ENCODE data around the gene NGFR. TPM values are rescaled to one million over a fixed set of nuclear protein-coding genes. Genes with fewer than 3 reads are reported as not detected.

Gene NGFR
- polyA plus RNA-seq, 3 donors: 2.0 to 55.6 (median 36.7) TPM

GRCh38 chr17:49523706-49524472 is 28.8 kb downstream of the NGFR start:
- 72 to 81% (median 77%) methylated on average over 11 of the region's 11 CpGs for WGBS, 3 donors
- H3K27ac ChIP-seq (ENCODE audit: low read depth, low read length): no peak overlapping the region

DNA sequence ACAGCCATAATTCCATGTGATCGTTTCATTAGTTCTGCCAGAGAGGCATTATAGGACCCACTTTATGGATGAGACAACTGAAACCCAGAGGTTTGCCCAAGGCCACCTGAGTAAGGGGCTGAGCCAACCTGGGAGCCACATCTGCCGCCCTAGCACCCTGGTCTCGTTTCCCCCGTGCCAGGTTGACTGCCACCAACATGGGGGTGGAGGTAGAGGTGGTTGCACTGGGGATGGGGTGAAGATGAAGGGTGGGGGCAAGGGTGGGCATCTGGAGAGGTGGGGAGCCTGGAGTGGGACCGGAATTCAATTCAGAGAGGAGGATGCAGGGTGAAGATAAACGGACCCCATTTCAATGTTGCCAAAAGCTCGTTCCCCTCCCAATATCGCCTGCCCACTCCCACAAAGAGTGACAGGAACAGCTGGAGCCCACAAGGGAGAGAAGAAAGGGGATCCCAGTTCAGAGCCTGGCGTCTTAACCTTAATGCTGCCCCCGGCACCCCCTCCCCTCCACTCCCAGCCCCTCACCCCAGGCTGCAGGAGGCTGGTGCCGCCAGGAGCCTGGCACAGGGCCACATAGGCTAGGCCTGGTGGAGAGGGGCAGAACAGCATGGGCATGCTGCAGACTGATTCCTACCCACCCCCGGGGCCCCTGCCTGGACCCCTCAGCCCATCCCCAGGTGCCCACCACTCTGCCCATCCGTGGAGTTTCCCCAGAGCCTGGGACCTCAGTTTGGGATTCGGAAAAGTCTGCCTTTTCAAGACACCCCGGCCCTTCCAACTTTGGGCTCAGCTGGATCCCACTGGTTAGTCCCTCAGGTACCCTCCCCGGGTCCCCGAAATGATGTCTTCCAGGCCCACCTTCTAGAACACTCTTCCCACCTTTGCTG is 29.6 kb downstream of the NGFR start:
- 82 to 90% (median 87%) methylated on average over 17 of the region's 17 CpGs for WGBS, 3 donors
- H3K27ac ChIP-seq (ENCODE audit: low read depth, low read length): no peak overlapping the region

GRCh38 chr17:49525831-49526741 is 31.0 kb downstream of the NGFR start:
- WGBS, 3 donors: 73 to 77% (median 74%) methylated on average over 24 of the region's 24 CpGs

DNA sequence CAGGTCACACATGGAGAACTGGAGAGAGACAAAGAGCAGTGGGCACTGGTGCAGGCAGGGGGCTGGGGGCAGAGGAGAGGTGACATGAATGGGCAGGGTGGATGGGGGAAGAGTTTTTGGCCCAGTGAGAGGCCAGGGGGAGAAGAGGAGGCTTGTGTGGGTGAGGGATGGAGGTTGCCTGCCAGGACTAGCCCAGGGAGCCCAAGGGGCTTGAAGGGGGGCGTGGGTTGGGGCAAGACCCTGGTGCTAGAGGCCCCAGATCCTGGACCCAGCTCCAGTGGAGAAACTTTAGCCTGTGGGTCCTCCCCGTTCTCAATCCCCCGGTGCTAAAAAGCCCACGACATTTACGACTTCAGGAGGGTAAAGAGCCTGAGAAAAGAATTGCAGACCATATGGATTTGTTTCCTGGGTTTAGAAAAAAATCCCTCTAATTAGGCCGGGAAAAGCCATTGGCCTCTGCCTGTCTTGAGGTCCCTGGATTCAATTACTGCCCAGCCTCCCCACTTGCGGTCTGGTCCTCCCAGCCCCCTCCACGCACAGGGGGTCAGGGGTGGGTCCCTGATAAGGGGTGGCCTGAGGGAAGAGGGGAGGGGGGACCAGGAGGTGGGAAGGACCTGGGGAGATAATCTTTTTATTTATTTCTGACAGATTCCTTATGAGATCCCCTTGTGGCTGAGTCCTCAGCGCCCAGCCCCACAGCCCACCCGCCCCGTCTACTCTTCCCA is 33.0 kb downstream of the NGFR start:
- no peak overlapping the region for H3K27ac ChIP-seq (ENCODE audit: low read depth, low read length)
- 60 to 85% (median 76%) methylated on average over 11 of the region's 11 CpGs for whole genome bisulfite sequencing, 3 donors

More at GRCh38 chr17:49525831-49526741, 31.0 kb downstream of the NGFR start:
- H3K27ac ChIP-seq (ENCODE audit: low read depth, low read length): no peak overlapping the region

DNA sequence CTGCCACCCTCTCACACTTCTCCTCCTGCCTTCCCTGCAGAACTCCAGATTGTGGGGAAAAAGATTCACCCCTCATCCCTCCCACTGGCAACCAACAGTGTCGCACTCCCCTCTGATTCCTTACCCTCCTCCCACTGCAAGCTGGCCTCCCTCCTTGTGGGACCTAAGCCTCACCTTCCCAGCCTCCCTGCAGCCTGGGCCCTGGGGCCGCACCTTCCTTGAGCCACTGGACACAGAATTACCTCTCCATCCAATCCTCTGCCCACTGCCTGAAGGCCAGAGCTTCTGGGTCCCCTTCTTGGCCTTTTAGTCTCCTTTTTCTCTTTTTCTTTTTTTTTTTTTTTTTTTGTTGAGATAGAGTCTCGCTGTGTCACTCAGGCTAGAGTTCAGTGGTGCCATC is 33.9 kb downstream of the NGFR start:
- 92 to 94% (median 93%) methylated on average over 3 of the region's 3 CpGs for WGBS, 3 donors
- H3K27ac ChIP-seq (ENCODE audit: low read depth, low read length): no peak overlapping the region

- no peak overlapping the region for H3K27ac ChIP-seq (ENCODE audit: low read depth, low read length)
- WGBS, 3 donors: 90 to 100% (median 93%) methylated on average over 1 of the region's 1 CpG
These were observed 35.0 kb downstream of the NGFR start for GRCh38 chr17:49530118-49530517.

GRCh38 chr17:49543860-49544259 is 48.8 kb downstream of the NGFR start:
- 63 to 89% (median 75%) methylated on average over 3 of the region's 3 CpGs for WGBS, 3 donors
- H3K27ac ChIP-seq (ENCODE audit: low read depth, low read length): no peak overlapping the region

GRCh38 chr17:49545007-49545660 is 50.0 kb downstream of the NGFR start:
- 68 to 87% (median 85%) methylated on average over 8 of the region's 8 CpGs for WGBS, 3 donors
- no peak overlapping the region for H3K27ac ChIP-seq (ENCODE audit: low read depth, low read length)

- H3K27ac ChIP-seq (ENCODE audit: low read depth, low read length): no peak overlapping the region
- WGBS, 3 donors: 84 to 91% (median 85%) methylated on average over 15 of the region's 15 CpGs
These were observed 50.9 kb downstream of the NGFR start for GRCh38 chr17:49545806-49546545.

DNA sequence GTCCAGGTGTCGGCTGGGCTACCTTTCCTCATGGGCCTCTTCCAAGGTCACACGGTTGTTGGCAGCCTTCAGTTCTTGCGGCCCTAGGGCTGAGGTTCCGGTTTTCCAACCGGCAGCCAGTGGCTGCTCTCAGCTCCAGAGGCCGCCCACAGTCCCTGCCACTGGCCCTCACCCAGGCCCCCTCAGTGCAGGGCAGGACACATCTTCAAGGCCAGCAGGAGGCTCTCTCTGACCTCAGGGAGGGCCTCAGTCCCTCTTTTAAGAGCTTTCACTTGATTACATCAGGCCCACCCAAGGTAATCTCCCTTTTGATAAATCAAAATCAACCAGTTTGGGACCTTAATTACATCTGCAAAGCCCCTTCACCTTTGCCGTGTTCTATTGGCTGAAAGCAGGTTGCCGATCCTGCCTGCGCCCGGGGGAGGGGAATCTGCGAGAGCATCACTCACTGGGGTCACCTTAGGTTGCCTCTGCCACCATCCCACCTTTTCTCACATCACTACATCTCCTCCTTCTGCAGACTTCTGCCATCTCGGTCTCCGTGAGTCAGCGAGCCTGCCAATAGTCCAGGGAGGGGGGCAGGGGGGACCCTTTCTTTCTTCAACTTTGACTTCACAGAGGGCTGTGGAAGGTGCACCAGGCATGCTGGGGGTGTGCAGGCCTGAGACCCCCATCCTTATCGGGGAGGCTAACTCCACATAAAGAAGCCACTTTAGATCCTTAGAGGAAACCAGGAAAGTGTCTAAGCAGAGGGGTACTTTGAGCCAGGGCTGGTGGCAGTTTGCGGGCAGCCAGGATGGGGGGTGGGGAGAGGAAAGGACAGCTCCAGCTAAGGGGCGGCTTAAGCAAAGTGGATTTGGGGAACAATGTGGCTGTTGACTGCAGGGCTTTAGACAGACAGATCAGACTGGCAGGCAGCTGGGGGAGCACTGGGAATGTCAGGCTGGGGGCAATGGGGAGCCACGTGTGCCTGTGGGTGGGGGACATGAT is 51.7 kb downstream of the NGFR start:
- WGBS, 3 donors: 76 to 86% (median 84%) methylated on average over 18 of the region's 18 CpGs
- H3K27ac ChIP-seq (ENCODE audit: low read depth, low read length): no peak overlapping the region

- H3K27ac ChIP-seq (ENCODE audit: low read depth, low read length): no peak overlapping the region
- 48 to 74% (median 62%) methylated on average over 9 of the region's 9 CpGs for WGBS, 3 donors
These were observed 52.5 kb downstream of the NGFR start for GRCh38 chr17:49547566-49547965.

GRCh38 chr17:49548051-49548505 is 53.0 kb downstream of the NGFR start:
- no peak overlapping the region for H3K27ac ChIP-seq (ENCODE audit: low read depth, low read length)
- 56 to 69% (median 58%) methylated on average over 11 to 12 of the region's 12 CpGs for WGBS, 3 donors

DNA sequence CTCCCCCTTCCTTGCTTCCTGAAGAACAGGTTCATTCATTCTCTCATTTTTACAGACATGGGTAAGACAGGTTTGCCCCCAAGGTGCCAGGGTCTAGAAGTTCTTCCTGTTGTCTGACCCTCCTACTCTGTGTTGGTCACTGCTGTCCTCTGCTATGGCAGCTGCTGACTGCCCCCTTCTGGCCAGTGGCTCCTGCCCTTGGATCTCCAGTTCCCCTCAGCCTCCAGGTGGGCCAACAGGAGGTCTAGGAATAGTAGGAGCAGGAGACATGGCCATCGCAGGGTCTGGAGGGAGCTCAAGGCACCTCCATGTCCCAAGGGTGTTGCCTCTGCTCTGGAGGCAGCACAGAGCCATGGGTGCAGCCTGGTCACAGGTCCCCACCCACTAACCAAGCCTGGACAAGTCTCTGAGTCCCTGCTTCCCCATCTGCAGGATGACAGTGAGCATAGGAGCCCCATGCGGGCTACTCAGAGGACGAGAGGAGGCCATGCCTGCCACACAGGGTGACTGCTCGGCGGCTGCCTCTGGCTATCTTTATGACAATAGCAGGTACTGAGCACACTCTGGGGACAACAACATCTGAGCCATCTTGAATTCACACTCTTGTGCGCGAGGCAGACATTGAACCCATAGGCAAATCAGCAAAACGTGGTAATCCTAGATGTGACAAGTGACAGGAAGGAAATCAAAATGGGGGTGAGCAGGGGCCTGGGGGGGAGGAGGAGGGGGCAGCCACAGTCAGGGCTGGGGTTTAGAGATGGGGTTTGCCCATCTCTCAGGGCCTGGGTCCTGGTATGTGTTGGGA is 53.6 kb downstream of the NGFR start:
- 76 to 81% (median 81%) methylated on average over 8 of the region's 8 CpGs for whole genome bisulfite sequencing, 3 donors
- H3K27ac ChIP-seq (ENCODE audit: low read depth, low read length): no peak overlapping the region

DNA sequence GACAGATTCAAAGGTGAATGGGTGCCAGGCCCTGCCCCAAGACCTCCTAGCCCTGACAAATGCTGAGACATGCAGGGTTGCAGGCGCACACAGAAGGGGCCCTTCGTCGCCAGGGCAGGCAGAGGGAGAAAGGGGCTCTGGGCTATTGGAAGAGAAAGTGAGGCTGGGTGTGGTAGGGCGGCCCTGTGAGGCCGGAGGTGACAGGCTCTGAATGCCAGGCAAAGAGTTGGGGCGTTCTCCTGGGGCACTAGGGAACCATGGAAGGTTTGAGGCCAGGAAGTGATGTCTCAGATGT is 54.2 kb downstream of the NGFR start:
- 85 to 99% (median 96%) methylated on average over 6 of the region's 6 CpGs for WGBS, 3 donors
- H3K27ac ChIP-seq (ENCODE audit: low read depth, low read length): no peak overlapping the region

Measured in adipose tissue (tissue), 3 donors.